GM10847 (cell line): ENCODE measurements around the gene GIGYF2.

Experiments used
- POLR2A ChIP-seq: IDR thresholded peaks from 2 replicates; pipeline ENCODE4 v1.6.1; 2011; ENCODE audit not compliant: insufficient read length; ENCODE audit errors: extremely low read depth

Gene GIGYF2

DNA sequence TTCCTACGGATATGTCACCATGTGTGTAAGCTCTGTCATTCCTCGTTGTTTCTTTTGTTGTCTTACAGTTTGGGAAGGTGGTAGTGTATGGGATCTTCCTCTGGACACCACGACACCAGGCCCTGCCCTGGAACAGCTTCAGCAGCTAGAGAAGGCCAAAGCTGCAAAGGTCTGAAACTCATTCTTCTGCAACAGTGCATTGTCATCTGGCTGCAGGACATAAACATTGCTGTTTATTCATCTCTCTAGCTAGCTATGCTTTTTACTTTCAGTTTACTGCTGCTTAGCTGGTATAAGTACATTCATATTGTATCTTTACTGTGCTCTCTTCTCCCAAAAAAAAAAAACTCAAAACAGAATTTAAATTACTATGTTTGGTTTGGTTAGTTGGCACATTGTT is 118.4 kb downstream of the GIGYF2 start:
- no peak for TF ChIP-seq POLR2A

DNA sequence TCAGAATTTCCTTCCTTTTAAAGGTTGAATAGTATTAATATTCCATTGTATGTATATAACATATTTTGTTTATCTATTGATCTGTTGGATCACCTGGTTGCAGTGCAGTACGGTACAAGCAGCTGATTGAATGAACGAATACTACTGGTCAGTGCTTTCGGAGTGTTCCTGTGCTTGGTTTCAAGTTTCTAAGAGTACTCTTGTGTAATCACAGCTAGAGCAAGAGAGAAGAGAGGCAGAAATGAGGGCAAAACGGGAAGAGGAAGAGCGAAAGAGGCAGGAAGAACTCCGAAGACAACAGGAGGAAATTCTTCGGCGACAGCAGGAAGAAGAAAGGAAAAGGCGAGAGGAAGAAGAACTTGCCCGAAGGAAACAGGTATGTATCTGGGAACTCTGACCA is 119.5 kb downstream of the GIGYF2 start:
- no peak for TF ChIP-seq POLR2A

GRCh38 chr2:232817756-232818155 is 120.6 kb downstream of the GIGYF2 start:
- TF ChIP-seq POLR2A, result no peak

DNA sequence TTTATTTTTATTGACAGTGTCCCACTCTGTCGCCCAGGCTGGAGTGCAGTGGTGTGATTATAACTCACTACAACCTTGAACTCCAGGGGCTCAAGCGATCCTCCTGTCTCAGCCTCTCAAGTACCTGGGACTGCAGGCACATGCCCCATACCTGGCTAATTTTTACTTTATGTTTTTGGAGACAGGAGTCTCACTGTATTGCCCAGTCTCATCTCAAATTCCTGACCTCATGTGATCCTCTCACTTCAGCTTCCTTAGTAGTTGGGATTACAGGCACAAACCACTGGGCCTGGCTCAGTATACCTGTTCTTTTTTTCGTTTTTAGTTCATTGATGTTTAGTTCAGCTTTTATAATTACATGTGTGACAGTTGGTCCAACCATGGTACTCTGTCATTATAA is 132.9 kb downstream of the GIGYF2 start:
- TF ChIP-seq POLR2A, result no peak

DNA sequence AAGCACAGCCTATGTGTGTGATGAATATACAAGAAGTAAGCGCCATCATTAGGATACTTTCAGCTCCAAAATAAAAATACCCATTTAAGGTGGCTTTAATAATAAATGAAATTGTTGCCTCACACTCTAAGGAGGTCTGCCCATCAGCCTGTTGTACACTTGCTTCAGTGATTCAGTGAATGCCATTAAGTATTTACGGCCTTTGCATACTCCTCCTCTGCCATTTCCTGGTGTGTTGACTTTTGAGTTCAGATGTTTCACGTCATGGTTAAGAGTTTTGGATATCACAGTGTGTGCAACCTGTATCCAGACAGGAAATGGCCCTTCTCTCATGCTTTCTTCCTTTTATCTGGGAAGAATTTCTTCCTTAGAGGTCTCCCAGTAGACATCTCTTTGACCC is 134.4 kb downstream of the GIGYF2 start:
- no peak for TF ChIP-seq POLR2A

- no peak for TF ChIP-seq POLR2A
Observed at GRCh38 chr2:232833830-232834229, 136.7 kb downstream of the GIGYF2 start.

- TF ChIP-seq POLR2A, result no peak
Observed at GRCh38 chr2:232835687-232836208, 138.6 kb downstream of the GIGYF2 start.

GRCh38 chr2:232836934-232837333 is 139.8 kb downstream of the GIGYF2 start:
- no peak for TF ChIP-seq POLR2A

GRCh38 chr2:232838406-232838874 is 141.3 kb downstream of the GIGYF2 start:
- no peak for TF ChIP-seq POLR2A

DNA sequence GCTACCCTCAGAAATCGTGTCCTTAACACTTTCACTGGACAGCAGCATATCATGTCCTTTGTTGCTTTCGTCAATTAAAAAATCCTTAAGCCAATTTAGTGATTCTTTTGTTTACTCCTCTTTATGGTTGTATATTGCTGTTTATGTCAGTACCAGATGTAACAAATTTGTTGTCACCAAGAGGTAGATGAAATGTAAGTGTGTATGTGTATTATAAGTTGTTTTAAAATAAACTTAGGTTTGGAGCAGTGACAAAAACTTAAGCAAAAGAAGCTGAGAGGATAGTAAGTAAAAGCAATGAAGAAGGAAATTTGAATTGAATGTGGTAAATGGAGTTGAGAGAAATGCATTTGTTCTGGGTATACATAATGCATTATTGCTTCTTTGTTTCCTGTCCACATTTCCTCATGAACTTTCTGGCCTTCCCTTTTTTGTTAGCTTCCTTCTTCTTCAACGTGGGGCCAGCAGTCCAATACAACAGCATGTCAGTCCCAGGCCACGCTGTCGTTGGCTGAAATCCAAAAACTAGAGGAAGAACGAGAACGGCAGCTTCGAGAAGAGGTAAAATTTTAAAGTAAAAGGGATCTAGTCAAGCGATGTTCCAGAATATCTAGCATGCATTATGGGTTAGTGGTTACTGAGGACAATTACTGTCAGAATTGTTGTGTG is 142.4 kb downstream of the GIGYF2 start:
- TF ChIP-seq POLR2A, result no peak

- TF ChIP-seq POLR2A, result no peak
Observed at GRCh38 chr2:232842689-232843088, 145.6 kb downstream of the GIGYF2 start.

GRCh38 chr2:232843834-232844233 is 146.7 kb downstream of the GIGYF2 start:
- no peak for TF ChIP-seq POLR2A

DNA sequence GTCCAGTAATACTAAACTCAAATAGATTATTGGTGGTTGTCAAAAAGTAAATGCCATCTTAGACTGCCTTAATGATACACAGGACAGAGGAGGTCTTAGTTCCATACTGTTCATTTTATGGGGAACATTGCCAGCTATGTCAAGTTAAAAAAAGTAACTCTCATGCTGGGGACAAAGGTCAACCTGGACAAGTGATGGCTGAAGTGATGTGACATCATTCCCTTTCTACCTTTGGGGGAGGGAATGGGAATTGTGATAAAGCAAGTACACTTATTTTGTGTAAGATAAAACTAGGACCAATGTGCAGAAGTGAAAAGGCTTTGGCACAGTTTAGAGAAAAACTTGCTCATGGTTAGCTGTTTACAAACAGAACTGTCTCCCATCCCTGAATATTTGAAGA is 148.9 kb downstream of the GIGYF2 start:
- TF ChIP-seq POLR2A, result no peak

DNA sequence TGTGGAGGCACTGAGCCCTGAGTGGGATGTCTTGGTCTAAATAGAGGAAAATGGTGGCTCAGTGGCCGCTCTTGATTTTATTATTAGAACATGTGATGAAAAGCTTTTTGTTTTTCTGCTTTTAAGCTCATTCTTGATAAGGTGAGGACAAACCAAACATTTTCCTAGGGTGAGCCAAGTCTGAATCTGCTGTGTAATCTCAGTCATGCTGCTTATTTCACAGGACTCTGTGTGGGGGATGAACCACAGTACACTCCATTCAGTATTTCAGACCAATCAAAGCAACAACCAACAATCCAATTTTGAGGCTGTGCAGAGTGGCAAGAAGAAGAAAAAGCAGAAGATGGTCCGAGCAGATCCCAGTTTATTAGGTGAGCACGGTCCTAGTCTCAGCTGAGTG is 152.9 kb downstream of the GIGYF2 start:
- no peak for TF ChIP-seq POLR2A

DNA sequence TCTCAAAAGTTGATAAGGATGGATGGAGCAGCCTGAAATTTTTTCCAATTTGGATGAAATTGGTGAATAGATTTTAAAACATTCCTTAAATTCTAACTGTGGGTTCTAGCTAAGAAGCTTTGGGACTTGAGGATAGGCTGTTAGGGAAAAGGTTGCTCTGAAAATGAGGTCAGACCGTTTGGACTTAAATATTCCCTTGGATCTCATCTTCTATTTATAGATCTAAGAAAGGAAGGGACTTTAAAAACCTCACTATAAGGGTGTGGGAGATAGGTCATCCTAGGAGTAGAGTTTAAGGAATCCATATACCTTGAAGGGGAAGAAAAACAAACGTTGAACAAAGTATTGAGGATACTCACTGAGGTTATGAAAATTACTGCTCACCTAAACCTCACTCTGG is 155.5 kb downstream of the GIGYF2 start:
- no peak for TF ChIP-seq POLR2A

DNA sequence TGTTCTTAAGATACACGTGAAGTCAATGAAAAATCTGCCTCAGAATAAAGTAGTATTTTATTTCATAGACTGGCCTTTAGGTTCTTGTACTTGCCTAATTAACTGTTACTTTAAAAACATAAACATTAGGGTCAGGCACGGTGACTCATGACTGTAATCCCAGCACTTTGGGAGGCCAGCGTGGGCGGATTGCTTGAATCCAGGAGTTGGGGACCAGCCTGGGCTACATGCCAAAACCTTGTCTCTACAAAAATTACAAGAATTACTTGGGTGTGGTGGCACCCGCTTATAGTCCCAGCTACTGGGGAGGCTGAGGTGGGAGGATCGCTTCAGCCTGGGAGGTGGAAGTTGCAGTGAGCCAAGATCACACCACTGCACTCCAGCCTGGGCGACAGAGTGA is 157.0 kb downstream of the GIGYF2 start:
- TF ChIP-seq POLR2A, result no peak

DNA sequence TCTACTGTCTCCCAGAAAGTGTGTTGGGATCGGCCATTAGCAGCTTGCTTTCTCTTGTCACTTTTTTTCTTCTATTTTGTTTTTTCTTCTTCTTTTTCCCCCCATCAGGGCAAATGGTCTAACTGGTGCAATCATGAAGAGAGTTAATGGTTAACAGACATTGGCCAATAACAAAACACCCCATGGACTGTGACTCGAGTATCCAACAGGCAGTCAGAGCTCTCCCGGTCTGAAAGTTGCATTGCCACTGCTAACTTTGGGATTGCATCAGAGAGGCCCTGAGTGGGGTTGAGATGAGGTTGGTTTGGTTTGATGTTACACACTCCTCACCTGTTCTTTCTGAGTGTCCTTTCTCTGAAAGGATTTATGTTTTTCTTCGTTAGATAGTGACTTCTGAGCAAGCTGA is 160.0 kb downstream of the GIGYF2 start:
- no peak for TF ChIP-seq POLR2A
